Testis (tissue), 2 donors: ENCODE results near the gene GALR1.

Experiments used
- CTCF ChIP-seq, 3 experiments: fragments of 450-650 bp in 2 of 3; fragments of 200-600 bp in 1 of 3; sonication (generic) in 1 of 3; IDR thresholded peaks; one replicate each; pipeline ENCODE4 v1.5.1; 2016 to 2019; ENCODE audit warnings: antibody characterized with exemption in 3 of 3, mild to moderate bottlenecking in 2 of 3, moderate library complexity in 1 of 3
- POLR2A ChIP-seq: fragments of 450-650 bp; IDR thresholded peaks from one replicate; pipeline ENCODE4 v1.6.1; 2017; ENCODE audit warnings: antibody characterized with exemption, mild to moderate bottlenecking, moderate library complexity

DNA sequence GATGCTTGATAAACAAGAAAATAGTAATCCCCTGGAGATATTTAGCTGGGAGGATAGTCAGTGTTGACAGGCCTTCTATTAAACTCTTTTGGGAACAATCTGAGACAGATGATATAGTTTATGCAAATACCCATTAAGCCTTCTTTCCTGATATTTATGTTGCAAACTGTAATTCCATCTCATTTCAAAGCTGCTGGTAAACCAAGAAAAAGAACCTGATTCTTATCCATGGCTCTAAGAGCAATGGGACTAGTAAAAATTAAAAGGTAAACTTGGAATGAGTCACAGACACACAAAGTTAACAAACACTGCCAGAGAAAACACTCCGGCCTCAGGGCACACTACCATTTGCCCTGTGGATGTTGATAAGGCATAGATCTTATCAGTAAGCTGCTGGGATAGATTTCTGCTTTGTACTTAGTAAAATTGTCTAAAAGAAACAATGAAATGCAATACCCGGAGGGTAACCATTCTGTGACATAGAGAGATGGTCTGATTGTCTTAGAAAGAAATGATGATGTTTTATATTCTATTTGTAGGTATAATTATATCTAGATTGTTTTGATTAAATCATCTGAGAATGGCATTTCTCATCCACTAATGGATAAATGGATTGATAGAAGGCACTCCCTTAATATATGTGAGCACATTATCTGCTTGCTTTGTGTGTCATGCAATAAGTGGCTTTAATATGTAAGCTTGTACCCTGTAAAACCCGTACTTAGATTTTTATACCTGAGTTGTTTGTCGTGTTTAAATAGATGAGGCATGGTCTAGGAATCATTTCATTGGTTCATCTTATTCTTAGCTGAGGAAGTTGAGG lies 13.2 kb downstream of the GALR1 start:
- no peak for TF ChIP-seq CTCF (IDR thresholded peaks at IDR 0.05)
- no peak for TF ChIP-seq POLR2A
